OCI-M2 (cell line): Measurements from ENCODE around the gene ALDH1L1.

Experiments used
- DNase-seq: peaks from one replicate; lab custom pipeline; 2025; ENCODE audit not compliant: unreplicated experiment; lab: John Stamatoyannopoulos, UW

ALDH1L1 gene

DNA sequence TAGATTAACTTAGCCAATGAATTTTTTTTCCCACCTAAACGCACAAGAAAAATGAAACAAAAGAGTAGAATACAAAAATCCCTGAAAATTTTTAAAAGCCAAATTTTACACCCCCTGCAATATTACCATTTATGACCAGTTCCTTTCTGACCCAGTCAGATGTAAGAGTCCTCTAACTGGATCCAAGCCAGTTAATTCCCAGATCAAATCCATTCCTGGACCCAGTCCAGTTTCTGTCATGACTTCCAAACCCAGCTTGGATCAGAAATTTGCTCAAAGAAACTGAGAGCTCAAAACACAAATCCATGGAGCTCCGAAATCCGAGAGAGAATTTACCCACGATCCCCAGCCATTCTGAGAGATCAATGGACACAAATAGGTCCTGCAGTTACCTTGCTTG, 17.0 kb upstream of the ALDH1L1 start:
- DNase-seq, result no peak

- no peak for DNase-seq
Measured at GRCh38 chr3:126194713-126195305, 14.4 kb upstream of the ALDH1L1 start.

DNA sequence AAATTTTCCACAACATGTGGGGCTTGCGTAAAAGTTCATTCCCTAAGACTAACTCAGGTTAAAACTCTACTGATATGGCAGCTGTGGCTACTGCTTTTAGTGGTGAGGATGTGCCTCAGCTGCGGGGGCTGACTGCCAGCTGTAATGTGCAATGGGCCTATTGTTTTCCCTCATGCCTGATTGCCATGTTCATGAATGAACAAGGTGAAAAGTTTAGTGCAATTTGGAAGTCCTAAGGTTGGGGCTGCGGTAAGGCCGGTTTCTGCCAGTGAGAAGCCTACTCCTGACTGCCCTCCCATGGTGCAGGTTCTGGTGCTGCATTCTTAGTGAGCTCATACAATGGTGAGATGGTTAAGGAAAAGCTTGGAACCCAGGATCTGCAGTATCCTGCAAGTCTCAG, 10.9 kb upstream of the ALDH1L1 start:
- DNase-seq, result no peak

- no peak for DNase-seq
Measured at GRCh38 chr3:126187920-126188319, 7.5 kb upstream of the ALDH1L1 start.

GRCh38 chr3:126186749-126187148, 6.4 kb upstream of the ALDH1L1 start:
- DNase-seq, result no peak

DNA sequence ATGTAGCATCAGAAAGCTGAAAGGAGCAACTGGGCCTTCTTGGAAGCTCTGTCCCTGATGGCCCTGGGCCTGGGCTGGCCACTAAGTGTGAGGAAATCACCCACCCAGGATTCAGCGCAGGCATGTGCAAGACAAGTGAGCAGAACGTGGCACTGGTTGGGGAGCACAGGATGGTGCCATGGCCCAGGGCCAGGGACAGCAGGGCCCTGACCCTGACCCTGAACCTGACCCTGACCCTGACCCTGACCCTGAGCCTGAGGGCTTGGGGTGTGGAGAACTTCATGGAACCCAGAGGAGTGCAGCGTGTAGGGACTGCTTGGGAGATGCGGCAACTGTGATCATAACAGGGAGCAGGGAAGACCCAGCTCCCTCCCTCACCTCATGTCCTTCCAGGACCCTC, 5.9 kb upstream of the ALDH1L1 start:
- DNase-seq, result no peak

- no peak for DNase-seq
Measured at GRCh38 chr3:126184465-126185000, 4.1 kb upstream of the ALDH1L1 start.

DNA sequence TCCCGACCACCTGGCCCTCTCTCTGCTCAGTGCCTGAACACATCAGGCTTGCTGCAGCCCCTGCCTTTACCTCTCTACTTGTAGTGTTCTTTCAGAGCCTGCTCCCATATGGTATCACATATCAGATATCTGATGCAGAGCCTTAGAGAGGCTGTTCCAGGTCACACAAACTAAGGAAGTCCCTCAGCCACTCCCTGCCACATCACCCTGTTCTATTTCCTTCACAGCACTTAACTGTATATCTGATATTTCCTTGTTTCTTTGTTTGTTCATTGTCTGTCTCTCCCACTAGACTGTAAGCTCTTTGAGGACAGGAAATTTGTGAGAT, 976 bp upstream of the ALDH1L1 start:
- no peak for DNase-seq

- DNase-seq, result no peak
Measured at GRCh38 chr3:126179825-126180476, 435 bp downstream of the ALDH1L1 start.

DNA sequence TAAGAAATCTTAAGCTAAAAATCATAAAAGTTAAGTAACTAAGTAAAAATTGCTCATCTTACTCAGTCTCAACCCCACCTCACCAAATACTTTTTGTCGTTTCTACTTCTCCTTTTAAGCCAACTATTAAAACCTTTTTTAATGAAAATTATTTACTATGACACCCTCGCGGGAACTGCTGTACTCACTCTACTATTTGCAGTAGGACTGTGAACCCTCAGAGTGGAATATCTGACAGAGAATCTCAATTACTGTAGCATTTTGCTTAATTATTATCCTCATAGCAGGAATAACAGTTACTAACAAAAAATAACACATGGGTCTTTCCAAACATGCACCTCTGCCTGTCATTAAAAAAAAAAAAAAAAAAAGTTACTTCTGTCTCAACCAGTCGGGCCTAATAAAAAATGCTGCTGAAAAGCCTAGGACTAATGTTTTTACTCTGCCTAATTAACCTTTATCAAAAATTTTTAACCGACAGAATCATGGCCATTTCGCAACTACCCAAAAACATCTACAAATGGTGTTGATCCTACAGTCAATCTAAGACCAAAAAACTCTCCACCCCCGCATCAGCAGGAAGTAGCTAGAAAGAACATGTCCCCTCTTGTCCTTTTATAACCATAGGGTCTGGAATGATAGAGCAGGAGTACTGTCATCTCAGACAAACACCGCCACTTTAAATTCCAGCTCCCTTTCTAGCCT, 10.2 kb downstream of the ALDH1L1 start:
- no peak for DNase-seq

GRCh38 chr3:126167566-126167965, 12.8 kb downstream of the ALDH1L1 start:
- DNase-seq, result no peak

DNA sequence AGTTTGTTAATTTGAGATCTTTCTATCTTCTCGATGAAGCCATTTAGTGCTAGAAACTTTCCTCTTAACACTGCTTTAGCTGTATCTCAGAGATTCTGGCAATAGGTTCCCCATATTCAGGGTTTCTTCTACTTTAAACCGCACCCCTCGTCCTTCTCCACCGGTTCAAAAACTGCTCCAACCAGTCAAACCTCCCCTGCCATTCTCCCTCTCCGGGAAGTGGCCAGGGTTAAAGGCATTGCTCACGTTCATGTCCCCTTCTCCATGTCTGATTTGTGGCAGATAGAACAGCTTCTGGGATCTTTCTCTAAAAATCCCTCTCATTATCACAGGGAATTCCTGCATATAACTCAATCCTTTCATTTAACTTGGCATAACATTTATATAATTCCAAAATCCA, 14.4 kb downstream of the ALDH1L1 start:
- no peak for DNase-seq

GRCh38 chr3:126161309-126161708, 19.1 kb downstream of the ALDH1L1 start:
- no peak for DNase-seq

DNA sequence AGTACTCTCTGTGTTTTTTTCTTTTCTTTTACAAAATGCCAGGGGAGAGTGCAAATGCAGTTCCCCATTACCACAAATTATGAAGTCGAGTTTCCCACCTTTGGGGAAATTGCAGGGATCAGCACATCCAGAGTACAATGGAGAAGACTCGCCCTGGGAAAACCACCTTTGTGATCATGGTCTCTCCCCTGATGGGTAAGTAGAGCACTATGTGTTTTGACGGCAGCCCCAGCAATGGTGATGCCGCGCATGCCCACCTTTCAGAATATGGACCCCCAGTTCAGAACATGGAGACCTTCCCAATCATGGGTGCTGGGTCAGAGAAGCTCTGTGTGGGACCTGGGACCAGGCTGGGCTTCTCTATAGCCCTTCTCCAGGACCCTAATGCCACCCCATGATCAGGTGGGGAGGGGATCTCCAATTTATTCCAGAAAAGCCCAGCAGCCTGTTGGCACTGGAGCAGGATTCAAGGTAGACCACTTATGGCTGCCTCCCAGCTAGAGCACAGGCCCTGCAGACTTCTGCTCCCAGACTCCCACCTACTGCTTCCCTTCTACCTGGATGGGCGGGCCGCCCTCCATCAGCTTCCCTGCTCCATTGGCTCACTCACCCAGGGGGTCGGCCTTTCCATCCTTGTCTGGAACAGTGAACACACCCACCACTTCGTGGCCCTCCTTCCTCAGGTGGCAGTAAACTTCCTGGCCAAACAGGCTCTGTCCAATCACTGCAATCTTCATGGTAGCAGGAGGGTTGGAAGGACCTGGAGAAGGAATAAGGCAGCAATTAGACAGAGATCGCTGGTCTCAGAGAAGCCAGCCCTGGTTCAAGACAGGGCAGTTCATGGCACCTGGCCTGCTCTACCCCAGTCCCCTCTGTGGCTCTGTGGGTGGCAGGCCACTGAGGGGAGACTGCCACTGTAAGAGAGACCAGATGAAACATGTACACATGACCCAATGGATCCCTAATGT, 19.9 kb downstream of the ALDH1L1 start:
- DNase-seq, result no peak

- no peak for DNase-seq
Measured at GRCh38 chr3:126159476-126159875, 20.9 kb downstream of the ALDH1L1 start.

GRCh38 chr3:126158912-126159454, 21.4 kb downstream of the ALDH1L1 start:
- no peak for DNase-seq

DNA sequence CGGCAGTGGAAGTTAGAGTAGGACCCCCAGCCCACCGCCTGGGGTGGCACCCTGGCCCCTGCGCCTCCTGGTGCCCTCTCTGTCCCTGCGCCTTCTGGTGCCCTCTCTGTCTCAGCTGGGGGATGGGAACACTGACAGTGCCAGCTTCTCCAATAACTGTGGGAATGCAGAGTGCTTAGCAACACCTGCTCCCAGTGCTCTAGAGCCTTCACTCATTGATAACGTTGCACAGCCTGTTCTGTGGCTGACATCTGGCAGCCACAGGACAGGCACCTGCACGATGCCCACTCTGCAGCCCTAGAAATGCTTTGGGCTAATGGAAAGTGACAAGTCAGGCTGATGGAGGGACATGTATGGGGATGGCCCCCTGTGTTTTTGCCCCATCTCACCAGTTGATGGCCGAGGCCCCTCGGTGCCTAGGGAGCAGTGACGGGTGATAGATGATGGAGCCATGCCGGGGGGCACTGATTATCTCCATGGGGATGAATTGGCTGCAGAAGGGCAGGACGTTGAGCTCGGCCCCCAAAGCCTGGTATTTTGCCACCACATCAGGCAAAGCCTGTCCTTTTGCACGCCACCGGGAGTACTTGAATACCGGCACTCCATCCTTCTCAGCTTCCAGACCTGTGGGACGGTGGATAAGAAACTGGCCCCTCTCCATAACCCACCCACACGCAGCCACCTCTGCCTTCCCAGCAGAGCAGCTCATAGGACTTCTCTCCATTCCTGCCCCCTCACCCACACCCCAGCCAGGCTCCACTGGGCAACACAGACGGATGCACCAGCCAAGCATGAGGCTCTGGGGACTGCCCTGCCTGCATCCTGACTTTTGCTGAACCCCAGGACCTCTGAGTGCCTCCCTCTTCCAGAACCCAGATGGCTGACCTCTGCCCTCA, 22.1 kb downstream of the ALDH1L1 start:
- DNase-seq, result no peak

DNA sequence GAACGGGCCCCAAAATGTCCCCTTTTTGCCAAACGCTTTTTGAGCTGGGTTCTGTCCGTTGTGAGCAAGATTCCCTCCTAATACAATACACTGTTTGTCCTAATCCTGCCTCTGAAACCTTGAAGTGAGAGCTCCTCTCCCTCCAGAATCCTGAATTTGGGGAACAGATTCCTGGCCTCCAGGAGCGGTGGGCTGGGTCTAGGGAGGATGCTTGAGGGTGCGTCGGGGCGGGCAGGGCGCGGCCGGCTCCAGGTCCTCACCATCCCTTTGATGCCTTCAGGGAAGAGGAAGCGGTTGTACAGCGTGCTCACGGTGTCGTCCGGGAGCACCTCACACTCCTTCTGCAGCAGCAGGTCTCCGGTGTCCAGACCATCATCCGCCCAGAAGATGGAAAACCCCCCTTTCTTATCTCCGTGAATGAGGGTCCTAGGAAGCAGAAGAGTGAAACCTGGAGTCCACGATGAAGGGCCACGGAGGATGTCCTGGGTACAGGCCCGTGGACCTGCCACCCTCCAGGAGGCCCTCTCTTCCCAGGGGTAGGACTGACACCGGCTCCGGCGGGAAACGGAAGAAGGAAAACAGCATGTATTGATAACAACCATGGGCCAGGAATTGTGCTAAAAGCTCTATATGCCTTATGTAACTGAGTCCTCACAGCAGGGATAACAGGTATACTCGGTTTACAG, 23.2 kb downstream of the ALDH1L1 start:
- no peak for DNase-seq

- no peak for DNase-seq
Measured at GRCh38 chr3:126156468-126156867, 23.9 kb downstream of the ALDH1L1 start.
